GM23338 (cell line): ENCODE results near the gene PCDHGA6. TPM values are rescaled to one million over a fixed set of nuclear protein-coding genes. Genes with fewer than 3 reads are reported as not detected.
"Not testable (repeated sequence)": the region's sequence is repeated elsewhere in the genome, so short reads cannot be mapped to it uniquely, and the experiment has no call there.

ENCODE experiments used
- ATAC-seq: fragments of 200-7000 bp; cut with Tn5 transposase; 3 replicates; pipeline ENCODE4 v1.9.1; 2020
- DNase-seq: peaks from one replicate; pipeline ENCODE4 v3.0.0-alpha.2; 2015; ENCODE audit warnings: low spot score
- H2AFZ ChIP-seq: fragments of 200-600 bp; sonication (generic); 2 replicates; pipeline ENCODE4 v1.8.0; 2016; ENCODE audit warnings: antibody characterized with exemption, mild to moderate bottlenecking, moderate library complexity
- H3F3A ChIP-seq: fragments of 200-600 bp; sonication (generic); replicated peaks from 2 replicates; pipeline ENCODE4 v1.8.0; 2017; ENCODE audit warnings: antibody characterized with exemption, mixed run types, low read depth
- H3K27ac ChIP-seq: fragments of 200-600 bp; sonication (generic); 2 replicates; pipeline ENCODE4 v1.6.1; 2016; ENCODE audit warnings: low read depth
- H3K27me3 ChIP-seq: fragments of 200-600 bp; sonication (generic); 2 replicates; pipeline ENCODE4 v1.8.0; 2016; ENCODE audit warnings: mild to moderate bottlenecking, mixed run types, moderate library complexity; ENCODE audit not compliant: insufficient read depth
- H3K36me3 ChIP-seq: fragments of 200-600 bp; sonication (generic); 2 replicates; pipeline ENCODE4 v1.8.0; 2016; ENCODE audit warnings: mild to moderate bottlenecking; ENCODE audit not compliant: insufficient read depth
- H3K4me1 ChIP-seq: fragments of 200-600 bp; sonication (generic); 2 replicates; pipeline ENCODE4 v1.8.0; 2016; ENCODE audit warnings: mild to moderate bottlenecking, moderate library complexity; ENCODE audit not compliant: insufficient read depth
- H3K4me2 ChIP-seq: fragments of 200-600 bp; sonication (generic); 2 replicates; pipeline ENCODE4 v1.7.1; 2017; ENCODE audit warnings: mixed run types
- H3K4me3 ChIP-seq: fragments of 200-600 bp; sonication (generic); 2 replicates; pipeline ENCODE4 v1.6.1; 2016; ENCODE audit warnings: mixed run types
- H3K79me2 ChIP-seq: fragments of 200-600 bp; sonication (generic); replicated peaks from 2 replicates; pipeline ENCODE4 v1.8.0; 2017; ENCODE audit warnings: mild to moderate bottlenecking; ENCODE audit not compliant: insufficient read depth
- H3K9me2 ChIP-seq: fragments of 200-600 bp; sonication (generic); 2 replicates; pipeline ENCODE4 v1.8.0; 2017; ENCODE audit not compliant: insufficient read depth
- H4K20me1 ChIP-seq: fragments of 200-600 bp; sonication (generic); replicated peaks from 2 replicates; pipeline ENCODE4 v1.8.0; 2017; ENCODE audit warnings: mild to moderate bottlenecking; ENCODE audit not compliant: insufficient read depth
- H3K27ac Mint-ChIP-seq: 2 replicates; pipeline ENCODE4 v1.8.0; 2020; ENCODE audit warnings: inconsistent platforms, mild to moderate bottlenecking, moderate library complexity, mixed read lengths
- H3K27me3 Mint-ChIP-seq: 3 replicates; pipeline ENCODE4 v1.8.0; 2022; ENCODE audit warnings: low read depth, mild to moderate bottlenecking, moderate library complexity, mixed read lengths, inconsistent platforms; ENCODE audit not compliant: insufficient read depth, poor library complexity
- H3K36me3 Mint-ChIP-seq: 3 replicates; pipeline ENCODE4 v1.8.0; 2021; ENCODE audit warnings: low read depth, mild to moderate bottlenecking, inconsistent platforms, moderate library complexity, mixed read lengths
- H3K4me1 Mint-ChIP-seq: 3 replicates; pipeline ENCODE4 v1.8.0; 2020; ENCODE audit warnings: mild to moderate bottlenecking, inconsistent platforms, mixed read lengths
- H3K4me3 Mint-ChIP-seq: 3 replicates; pipeline ENCODE4 v1.8.0; 2021; ENCODE audit warnings: moderate library complexity, mild to moderate bottlenecking, inconsistent platforms, mixed read lengths
- H3K9me3 Mint-ChIP-seq: 3 replicates; pipeline ENCODE4 v1.8.0; 2020; ENCODE audit warnings: moderate library complexity, mild to moderate bottlenecking, inconsistent platforms, mixed read lengths
- POLR2AphosphoS5 ChIP-seq: IDR thresholded peaks from 2 replicates; pipeline ENCODE4 v1.6.1; 2016; ENCODE audit warnings: antibody characterized with exemption, low read depth
- REST ChIP-seq: IDR thresholded peaks from one replicate; pipeline ENCODE4 v1.6.1; 2018; ENCODE audit warnings: antibody characterized with exemption; ENCODE audit not compliant: unreplicated experiment
- ZNF114 ChIP-seq: fragments of 250-450 bp; sonication (Bioruptor Pico); IDR thresholded peaks from 2 replicates; pipeline ENCODE4 v1.5.0; 2020; ENCODE audit warnings: mild to moderate bottlenecking, moderate library complexity
- ZNF462 ChIP-seq: fragments of 250-450 bp; sonication (Bioruptor Pico); IDR thresholded peaks from 2 replicates; pipeline ENCODE4 v1.5.0; 2020; ENCODE audit warnings: mild to moderate bottlenecking, moderate library complexity
- polyA plus RNA-seq: library from polyadenylated mRNA; unstranded; fragments of >200 nt; fragmentation: Nextera tagmentation; extraction: Ambion mirVana; gene quantifications from 2 replicates; pipeline ENCODE4 v1.2.1, GENCODE V29; 2016
- total RNA-seq: library from RNA; depleted of rRNA; stranded (reverse); fragments of >200 nt; shearing (Covaris generic); gene quantifications from 2 replicates; pipeline ENCODE4 v1.2.3, GENCODE V29; 2014
- TF ChIP-seq, protein P1 (sequence below), 2 experiments: fragments of 200-600 bp in 1 of 2; sonication (generic) in 1 of 2; conservative IDR thresholded peaks; 2 replicates each; pipeline versions ENCODE4 v1.5.1 to v1.6.1; 2016 to 2017; ENCODE audit warnings: antibody characterized with exemption in 2 of 2, low read depth in 2 of 2, mild to moderate bottlenecking in 2 of 2, moderate library complexity in 1 of 2

The PCDHGA6 gene
- total and polyA plus RNA-seq, 2 experiments from 2014 or later = 0.99 to 4.8 TPM

DNA sequence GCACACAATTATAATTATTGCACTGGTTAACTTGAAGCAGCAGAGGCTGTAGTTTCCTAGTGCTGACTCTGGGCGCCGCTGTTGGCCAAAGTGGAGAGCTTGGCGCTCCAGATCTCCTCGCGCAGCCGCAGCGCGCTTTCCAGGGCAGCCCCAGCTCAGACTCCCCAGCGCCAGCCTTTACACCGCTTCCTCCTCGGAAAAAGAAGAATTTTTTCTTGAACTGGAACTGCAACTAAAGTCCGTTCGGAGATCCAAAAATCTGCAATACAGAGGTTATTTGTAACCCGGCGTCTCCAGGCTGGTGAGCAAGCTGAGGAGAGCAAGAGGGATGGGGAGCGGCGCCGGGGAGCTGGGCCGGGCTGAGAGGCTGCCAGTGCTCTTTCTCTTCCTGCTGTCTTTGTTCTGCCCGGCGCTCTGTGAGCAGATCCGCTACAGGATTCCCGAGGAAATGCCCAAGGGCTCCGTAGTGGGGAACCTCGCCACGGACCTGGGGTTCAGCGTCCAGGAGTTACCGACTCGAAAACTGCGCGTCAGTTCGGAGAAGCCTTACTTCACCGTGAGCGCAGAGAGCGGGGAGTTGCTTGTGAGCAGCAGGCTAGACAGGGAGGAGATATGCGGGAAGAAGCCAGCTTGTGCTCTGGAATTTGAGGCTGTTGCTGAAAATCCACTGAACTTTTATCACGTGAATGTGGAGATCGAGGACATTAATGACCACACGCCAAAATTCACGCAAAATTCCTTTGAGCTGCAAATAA lies 14.0 kb downstream of the PCDHGA6 start, which contains the start of gene PCDHGB4:
PCDHGB4 (plus strand) TSS at position 142 of the 755 bp plus-strand sequence; CDS start at position 329, 187 bp downstream.
- H3K4me1 Mint-ChIP-seq, H3F3A ChIP-seq, H4K20me1 ChIP-seq, H3K27ac ChIP-seq, H3K4me1 ChIP-seq, H3K27me3 Mint-ChIP-seq, H3K27me3 ChIP-seq, H3K79me2 ChIP-seq, H3K9me2 ChIP-seq, H2AFZ ChIP-seq, H3K36me3 ChIP-seq, H3K27ac Mint-ChIP-seq: not testable (repeated sequence)
- H3K4me2 ChIP-seq = peak within 1 kb of the TSS; percentile 67
- Mint-ChIP-seq H3K4me3 (peak within 1 kb of the TSS; percentile 72), H3K9me3 (peaks cover 89% of the 10 kb centered on the region), H3K36me3 (peaks cover 74% of the 10 kb centered on the region)
- TF ChIP-seq, protein P1, sequence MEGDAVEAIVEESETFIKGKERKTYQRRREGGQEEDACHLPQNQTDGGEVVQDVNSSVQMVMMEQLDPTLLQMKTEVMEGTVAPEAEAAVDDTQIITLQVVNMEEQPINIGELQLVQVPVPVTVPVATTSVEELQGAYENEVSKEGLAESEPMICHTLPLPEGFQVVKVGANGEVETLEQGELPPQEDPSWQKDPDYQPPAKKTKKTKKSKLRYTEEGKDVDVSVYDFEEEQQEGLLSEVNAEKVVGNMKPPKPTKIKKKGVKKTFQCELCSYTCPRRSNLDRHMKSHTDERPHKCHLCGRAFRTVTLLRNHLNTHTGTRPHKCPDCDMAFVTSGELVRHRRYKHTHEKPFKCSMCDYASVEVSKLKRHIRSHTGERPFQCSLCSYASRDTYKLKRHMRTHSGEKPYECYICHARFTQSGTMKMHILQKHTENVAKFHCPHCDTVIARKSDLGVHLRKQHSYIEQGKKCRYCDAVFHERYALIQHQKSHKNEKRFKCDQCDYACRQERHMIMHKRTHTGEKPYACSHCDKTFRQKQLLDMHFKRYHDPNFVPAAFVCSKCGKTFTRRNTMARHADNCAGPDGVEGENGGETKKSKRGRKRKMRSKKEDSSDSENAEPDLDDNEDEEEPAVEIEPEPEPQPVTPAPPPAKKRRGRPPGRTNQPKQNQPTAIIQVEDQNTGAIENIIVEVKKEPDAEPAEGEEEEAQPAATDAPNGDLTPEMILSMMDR (conservative IDR thresholded peaks at IDR 0.05; ENCODE audit: low read depth in 2 of 2) = peak; percentile 72 to 75
- peak; percentile 14; the same call in 1 of the 2 replicates for TF ChIP-seq POLR2AphosphoS5
- H3K4me3 ChIP-seq = peak within 1 kb of the TSS; percentile 52
- ATAC-seq (peak; percentile 92), DNase-seq (peak; percentile 81)

GRCh38 chr5:141388661-141389060 lies 15.0 kb downstream of the PCDHGA6 start:
- Mint-ChIP-seq H3K36me3 (peaks cover 74% of the 10 kb centered on the region), H3K9me3 (peaks cover 89% of the 10 kb centered on the region), H3K4me3 (peak overlapping the region; percentile 11; the same call in 1 of the 3 replicates), H3K4me1 (no peaks in the 10 kb centered on the region; the same call in 2 of the 3 replicates), H3K27ac (no peak overlapping the region), H3K27me3 (peaks cover 6% of the 10 kb centered on the region)
- ATAC-seq (no peak), DNase-seq (no peak)
- no peaks in the 10 kb centered on the region for H4K20me1 ChIP-seq
- H3K27ac ChIP-seq = no peak overlapping the region
- H3K79me2 ChIP-seq = 0 out of 2 replicates have a peak, but pooled peaks cover 5% of the 10 kb centered on the region
- no peak overlapping the region for H2AFZ ChIP-seq
- H3K4me3 ChIP-seq = no peak overlapping the region
- H3K27me3 ChIP-seq = peaks cover 7% of the 10 kb centered on the region; the same call in 1 of the 2 replicates
- H3K9me2 ChIP-seq = no peaks in the 10 kb centered on the region
- no peak for TF ChIP-seq ZNF114 (CRISPR knock-in tag)
- no peak for TF ChIP-seq REST
- TF ChIP-seq, protein P1 (conservative IDR thresholded peaks at IDR 0.05; ENCODE audit: low read depth in 2 of 2) = no peak
- no peak for TF ChIP-seq ZNF462 (CRISPR knock-in tag)
- TF ChIP-seq POLR2AphosphoS5 = no peak
- peaks cover 7% of the 10 kb centered on the region; the same call in 1 of the 2 replicates for H3K36me3 ChIP-seq
- 0 out of 2 replicates have a peak, but pooled peaks cover 5% of the 10 kb centered on the region for H3K4me1 ChIP-seq
- no peak overlapping the region for H3K4me2 ChIP-seq
- H3F3A ChIP-seq = no peaks in the 10 kb centered on the region
